SK-N-SH treated with all-trans-retinoic acid at 6 μM for 48 hours (cell line): ENCODE data around the gene CD320.

Experiments
- ATAC-seq: fragments of 200-7000 bp; cut with Tn5 transposase; 3 replicates; pipeline ENCODE4 v1.9.1; 2020; ENCODE audit warnings: mild to moderate bottlenecking, moderate library complexity
- BACH2 ChIP-seq: fragments of 250-450 bp; sonication (Bioruptor Pico); IDR thresholded peaks from 2 replicates; pipeline ENCODE4 v1.9.0; 2021; ENCODE audit warnings: mild to moderate bottlenecking, borderline replicate concordance
- ESRRG ChIP-seq: fragments of 250-450 bp; sonication (Bioruptor Pico); IDR thresholded peaks from 2 replicates; pipeline ENCODE4 v1.6.1; 2021; ENCODE audit warnings: mild to moderate bottlenecking
- PPARA ChIP-seq: fragments of 250-450 bp; sonication (Bioruptor Pico); IDR thresholded peaks from 2 replicates; pipeline ENCODE4 v1.5.0; 2020; ENCODE audit warnings: mild to moderate bottlenecking, borderline replicate concordance
- RARB ChIP-seq: fragments of 250-450 bp; sonication (Bioruptor Pico); IDR thresholded peaks from 2 replicates; pipeline ENCODE4 v1.8.0; 2021; ENCODE audit warnings: mild to moderate bottlenecking, moderate library complexity
- SNAI2 ChIP-seq: fragments of 250-450 bp; sonication (Bioruptor Pico); IDR thresholded peaks from 2 replicates; pipeline ENCODE4 v1.5.0; 2020; ENCODE audit warnings: mild to moderate bottlenecking, moderate library complexity
- ZFP3 ChIP-seq: fragments of 250-450 bp; sonication (Bioruptor Pico); IDR thresholded peaks from 2 replicates; pipeline ENCODE4 v1.5.0; 2020; ENCODE audit warnings: mild to moderate bottlenecking, moderate library complexity
- ZFP30 ChIP-seq: fragments of 450-650 bp; formaldehyde crosslinking; IDR thresholded peaks from 2 replicates; pipeline ENCODE4 v1.5.0; 2022; ENCODE audit warnings: mild to moderate bottlenecking, moderate library complexity
- ZNF565 ChIP-seq: fragments of 450-650 bp; formaldehyde crosslinking; conservative IDR thresholded peaks from 2 replicates; pipeline ENCODE4 v1.5.0; 2020; ENCODE audit warnings: low read depth, mild to moderate bottlenecking, moderate library complexity
- ZNF70 ChIP-seq: fragments of 450-650 bp; formaldehyde crosslinking; IDR thresholded peaks from 2 replicates; pipeline ENCODE4 v1.5.0; 2020; ENCODE audit warnings: mild to moderate bottlenecking, moderate library complexity
- ZNF8 ChIP-seq: fragments of 450-650 bp; formaldehyde crosslinking; IDR thresholded peaks from 2 replicates; pipeline ENCODE4 v1.5.0; 2020; ENCODE audit warnings: mild to moderate bottlenecking, moderate library complexity
- TF ChIP-seq, protein P1 (sequence below): fragments of 250-450 bp; sonication (Bioruptor Pico); IDR thresholded peaks from 2 replicates; pipeline ENCODE4 v1.8.0; 2021; ENCODE audit warnings: low read depth, mild to moderate bottlenecking, moderate library complexity, borderline replicate concordance
- TF ChIP-seq, protein P2 (sequence below): fragments of 250-450 bp; sonication (Bioruptor Pico); IDR thresholded peaks from 2 replicates; pipeline ENCODE4 v1.5.1; 2021; ENCODE audit warnings: mild to moderate bottlenecking, moderate library complexity
- TF ChIP-seq, protein P3 (sequence below): fragments of 250-450 bp; sonication (Bioruptor Pico); IDR thresholded peaks from 2 replicates; pipeline ENCODE4 v1.8.0; 2020; ENCODE audit warnings: mild to moderate bottlenecking, moderate library complexity, borderline replicate concordance
- TF ChIP-seq, protein P4 (sequence below): fragments of 250-450 bp; sonication (Bioruptor Pico); IDR thresholded peaks from 2 replicates; pipeline ENCODE4 v1.5.0; 2020; ENCODE audit warnings: mild to moderate bottlenecking, moderate library complexity
- TF ChIP-seq, protein P5 (sequence below): fragments of 250-450 bp; sonication (Bioruptor Pico); IDR thresholded peaks from 2 replicates; pipeline ENCODE4 v1.5.1; 2020; ENCODE audit warnings: low read depth, mild to moderate bottlenecking, moderate library complexity

CD320 gene

GRCh38 chr19:8333767-8334457, 25.8 kb upstream of the CD320 start:
- TF ChIP-seq SNAI2 (no peak), ZNF8 (CRISPR knock-in tag) (no peak), ESRRG (CRISPR knock-in tag) (no peak), ZFP30 (CRISPR knock-in tag) (no peak), ZNF70 (no peak)
- TF ChIP-seq, protein P1, sequence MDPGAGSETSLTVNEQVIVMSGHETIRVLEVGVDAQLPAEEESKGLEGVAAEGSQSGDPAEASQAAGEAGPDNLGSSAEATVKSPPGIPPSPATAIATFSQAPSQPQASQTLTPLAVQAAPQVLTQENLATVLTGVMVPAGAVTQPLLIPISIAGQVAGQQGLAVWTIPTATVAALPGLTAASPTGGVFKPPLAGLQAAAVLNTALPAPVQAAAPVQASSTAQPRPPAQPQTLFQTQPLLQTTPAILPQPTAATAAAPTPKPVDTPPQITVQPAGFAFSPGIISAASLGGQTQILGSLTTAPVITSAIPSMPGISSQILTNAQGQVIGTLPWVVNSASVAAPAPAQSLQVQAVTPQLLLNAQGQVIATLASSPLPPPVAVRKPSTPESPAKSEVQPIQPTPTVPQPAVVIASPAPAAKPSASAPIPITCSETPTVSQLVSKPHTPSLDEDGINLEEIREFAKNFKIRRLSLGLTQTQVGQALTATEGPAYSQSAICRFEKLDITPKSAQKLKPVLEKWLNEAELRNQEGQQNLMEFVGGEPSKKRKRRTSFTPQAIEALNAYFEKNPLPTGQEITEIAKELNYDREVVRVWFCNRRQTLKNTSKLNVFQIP = no peak
- TF ChIP-seq, protein P2, sequence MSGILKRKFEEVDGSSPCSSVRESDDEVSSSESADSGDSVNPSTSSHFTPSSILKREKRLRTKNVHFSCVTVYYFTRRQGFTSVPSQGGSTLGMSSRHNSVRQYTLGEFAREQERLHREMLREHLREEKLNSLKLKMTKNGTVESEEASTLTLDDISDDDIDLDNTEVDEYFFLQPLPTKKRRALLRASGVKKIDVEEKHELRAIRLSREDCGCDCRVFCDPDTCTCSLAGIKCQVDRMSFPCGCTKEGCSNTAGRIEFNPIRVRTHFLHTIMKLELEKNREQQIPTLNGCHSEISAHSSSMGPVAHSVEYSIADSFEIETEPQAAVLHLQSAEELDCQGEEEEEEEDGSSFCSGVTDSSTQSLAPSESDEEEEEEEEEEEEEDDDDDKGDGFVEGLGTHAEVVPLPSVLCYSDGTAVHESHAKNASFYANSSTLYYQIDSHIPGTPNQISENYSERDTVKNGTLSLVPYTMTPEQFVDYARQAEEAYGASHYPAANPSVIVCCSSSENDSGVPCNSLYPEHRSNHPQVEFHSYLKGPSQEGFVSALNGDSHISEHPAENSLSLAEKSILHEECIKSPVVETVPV (CRISPR knock-in tag) = no peak
- TF ChIP-seq, protein P3, sequence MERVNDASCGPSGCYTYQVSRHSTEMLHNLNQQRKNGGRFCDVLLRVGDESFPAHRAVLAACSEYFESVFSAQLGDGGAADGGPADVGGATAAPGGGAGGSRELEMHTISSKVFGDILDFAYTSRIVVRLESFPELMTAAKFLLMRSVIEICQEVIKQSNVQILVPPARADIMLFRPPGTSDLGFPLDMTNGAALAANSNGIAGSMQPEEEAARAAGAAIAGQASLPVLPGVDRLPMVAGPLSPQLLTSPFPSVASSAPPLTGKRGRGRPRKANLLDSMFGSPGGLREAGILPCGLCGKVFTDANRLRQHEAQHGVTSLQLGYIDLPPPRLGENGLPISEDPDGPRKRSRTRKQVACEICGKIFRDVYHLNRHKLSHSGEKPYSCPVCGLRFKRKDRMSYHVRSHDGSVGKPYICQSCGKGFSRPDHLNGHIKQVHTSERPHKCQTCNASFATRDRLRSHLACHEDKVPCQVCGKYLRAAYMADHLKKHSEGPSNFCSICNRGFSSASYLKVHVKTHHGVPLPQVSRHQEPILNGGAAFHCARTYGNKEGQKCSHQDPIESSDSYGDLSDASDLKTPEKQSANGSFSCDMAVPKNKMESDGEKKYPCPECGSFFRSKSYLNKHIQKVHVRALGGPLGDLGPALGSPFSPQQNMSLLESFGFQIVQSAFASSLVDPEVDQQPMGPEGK = no peak
- TF ChIP-seq, protein P4, sequence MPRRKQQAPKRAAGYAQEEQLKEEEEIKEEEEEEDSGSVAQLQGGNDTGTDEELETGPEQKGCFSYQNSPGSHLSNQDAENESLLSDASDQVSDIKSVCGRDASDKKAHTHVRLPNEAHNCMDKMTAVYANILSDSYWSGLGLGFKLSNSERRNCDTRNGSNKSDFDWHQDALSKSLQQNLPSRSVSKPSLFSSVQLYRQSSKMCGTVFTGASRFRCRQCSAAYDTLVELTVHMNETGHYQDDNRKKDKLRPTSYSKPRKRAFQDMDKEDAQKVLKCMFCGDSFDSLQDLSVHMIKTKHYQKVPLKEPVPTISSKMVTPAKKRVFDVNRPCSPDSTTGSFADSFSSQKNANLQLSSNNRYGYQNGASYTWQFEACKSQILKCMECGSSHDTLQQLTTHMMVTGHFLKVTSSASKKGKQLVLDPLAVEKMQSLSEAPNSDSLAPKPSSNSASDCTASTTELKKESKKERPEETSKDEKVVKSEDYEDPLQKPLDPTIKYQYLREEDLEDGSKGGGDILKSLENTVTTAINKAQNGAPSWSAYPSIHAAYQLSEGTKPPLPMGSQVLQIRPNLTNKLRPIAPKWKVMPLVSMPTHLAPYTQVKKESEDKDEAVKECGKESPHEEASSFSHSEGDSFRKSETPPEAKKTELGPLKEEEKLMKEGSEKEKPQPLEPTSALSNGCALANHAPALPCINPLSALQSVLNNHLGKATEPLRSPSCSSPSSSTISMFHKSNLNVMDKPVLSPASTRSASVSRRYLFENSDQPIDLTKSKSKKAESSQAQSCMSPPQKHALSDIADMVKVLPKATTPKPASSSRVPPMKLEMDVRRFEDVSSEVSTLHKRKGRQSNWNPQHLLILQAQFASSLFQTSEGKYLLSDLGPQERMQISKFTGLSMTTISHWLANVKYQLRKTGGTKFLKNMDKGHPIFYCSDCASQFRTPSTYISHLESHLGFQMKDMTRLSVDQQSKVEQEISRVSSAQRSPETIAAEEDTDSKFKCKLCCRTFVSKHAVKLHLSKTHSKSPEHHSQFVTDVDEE (CRISPR knock-in tag) = no peak
- ATAC-seq = no peak

GRCh38 chr19:8332976-8333766, 25.0 kb upstream of the CD320 start:
- ATAC-seq = 0 out of 3 replicates have a peak, but pooled peaks have one; percentile 7
- no peak for TF ChIP-seq BACH2 (CRISPR knock-in tag)
- TF ChIP-seq PPARA (CRISPR knock-in tag) = no peak
- TF ChIP-seq ZNF8 (CRISPR knock-in tag) = no peak
- TF ChIP-seq, protein P1 = no peak
- no peak for TF ChIP-seq ZNF565 (CRISPR knock-in tag)

- ATAC-seq = no peak
- no peak for TF ChIP-seq RARB (CRISPR knock-in tag)
- TF ChIP-seq ZFP3 (CRISPR knock-in tag) = no peak
- TF ChIP-seq, protein P5, sequence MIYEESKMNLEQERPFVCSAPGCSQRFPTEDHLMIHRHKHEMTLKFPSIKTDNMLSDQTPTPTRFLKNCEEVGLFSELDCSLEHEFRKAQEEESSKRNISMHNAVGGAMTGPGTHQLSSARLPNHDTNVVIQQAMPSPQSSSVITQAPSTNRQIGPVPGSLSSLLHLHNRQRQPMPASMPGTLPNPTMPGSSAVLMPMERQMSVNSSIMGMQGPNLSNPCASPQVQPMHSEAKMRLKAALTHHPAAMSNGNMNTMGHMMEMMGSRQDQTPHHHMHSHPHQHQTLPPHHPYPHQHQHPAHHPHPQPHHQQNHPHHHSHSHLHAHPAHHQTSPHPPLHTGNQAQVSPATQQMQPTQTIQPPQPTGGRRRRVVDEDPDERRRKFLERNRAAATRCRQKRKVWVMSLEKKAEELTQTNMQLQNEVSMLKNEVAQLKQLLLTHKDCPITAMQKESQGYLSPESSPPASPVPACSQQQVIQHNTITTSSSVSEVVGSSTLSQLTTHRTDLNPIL (CRISPR knock-in tag) = no peak
Observed at GRCh38 chr19:8331263-8331845, 23.2 kb upstream of the CD320 start.
